ENCODE measurements around the gene SMIM35. TPM values are rescaled to one million over a fixed set of nuclear protein-coding genes. Genes with fewer than 3 reads are reported as not detected.

The SMIM35 gene
- total and polyA plus RNA-seq, 4 donors = 0.15 TPM; not detected in 3

GRCh38 chr11:118078911-118079411 is 7.8 kb downstream of the SMIM35 start:
- ATAC-seq (ENCODE audit: low FRiP score) (no peak), DNase-seq (peak in 1 of 2 donors; percentile 30)
- no peak overlapping the region for H3K27ac ChIP-seq (ENCODE audit: low read depth in 1 of 2, low read length in 2 of 2)
- H3K9me3 ChIP-seq (ENCODE audit: control insufficient read depth, low read length) = no peaks in the 10 kb centered on the region
- WGBS, 2 donors = 62 to 70% methylated on average over 5 of the region's 5 CpGs
- intact Hi-C loops (cut with DNase I) = no loop called here
- H3K4me3 ChIP-seq (ENCODE audit: low read length in 2 of 2) = no peak overlapping the region
- no peaks in the 10 kb centered on the region for H3K27me3 ChIP-seq (ENCODE audit: control insufficient read depth in 1 of 2, insufficient read depth in 2 of 2, low read length in 1 of 2)
- no peaks in the 10 kb centered on the region for H3K36me3 ChIP-seq (ENCODE audit: control insufficient read depth in 1 of 2, insufficient read depth in 2 of 2, low read length in 1 of 2)
- H3K4me1 ChIP-seq (ENCODE audit: control insufficient read depth in 1 of 2, insufficient read depth in 2 of 2, low read length in 2 of 2) = no peaks in the 10 kb centered on the region

DNA sequence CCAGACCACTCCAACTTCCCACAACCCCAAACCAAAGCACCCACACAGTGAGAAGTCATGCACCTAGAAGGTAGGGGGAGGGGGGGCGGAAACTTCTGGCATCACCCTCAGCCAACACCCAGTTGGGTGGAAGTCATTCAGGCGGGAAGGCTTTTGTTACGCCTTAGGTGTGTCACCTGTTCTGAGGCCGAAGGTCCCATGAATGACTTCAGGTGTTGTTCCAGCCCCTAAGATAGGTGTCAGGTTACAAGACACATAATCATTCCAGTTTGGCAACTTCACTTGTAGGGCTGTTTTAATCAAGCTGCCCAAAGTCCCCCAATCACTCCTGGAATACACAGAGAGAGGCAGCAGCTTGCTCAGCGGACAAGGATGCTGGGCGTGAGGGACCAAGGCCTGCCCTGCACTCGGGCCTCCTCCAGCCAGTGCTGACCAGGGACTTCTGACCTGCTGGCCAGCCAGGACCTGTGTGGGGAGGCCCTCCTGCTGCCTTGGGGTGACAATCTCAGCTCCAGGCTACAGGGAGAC is 9.9 kb downstream of the SMIM35 start, which contains the start of gene TMPRSS4:
TSS of gene TMPRSS4 (plus strand) at position 325 of the 528 bp plus-strand sequence. CDS start 225 bp downstream, outside the sequence.
- Histone ChIP-seq H3K36me3 (ENCODE audit: control insufficient read depth in 1 of 2, insufficient read depth in 2 of 2, low read length in 1 of 2) (no peaks in the 10 kb centered on the region), H3K9me3 (ENCODE audit: control insufficient read depth, low read length) (no peaks in the 10 kb centered on the region), H3K27ac (ENCODE audit: low read depth in 1 of 2, low read length in 2 of 2) (no peak within 1 kb of the TSS), H3K4me1 (ENCODE audit: control insufficient read depth in 1 of 2, insufficient read depth in 2 of 2, low read length in 2 of 2) (no peaks in the 10 kb centered on the region), H3K27me3 (ENCODE audit: control insufficient read depth in 1 of 2, insufficient read depth in 2 of 2, low read length in 1 of 2) (no peaks in the 10 kb centered on the region), H3K4me3 (ENCODE audit: low read length in 2 of 2) (no peak within 1 kb of the TSS)
- WGBS, 2 donors = 87% methylated on average over 7 of the region's 7 CpGs
- no peak for ATAC-seq (ENCODE audit: low FRiP score)
- intact Hi-C loops (cut with DNase I) = no loop called here
- DNase-seq = peak in 1 of 2 donors; percentile 40

GRCh38 chr11:118074785-118075184 is 12.0 kb downstream of the SMIM35 start:
- no peaks in the 10 kb centered on the region for H3K36me3 ChIP-seq (ENCODE audit: control insufficient read depth in 1 of 2, insufficient read depth in 2 of 2, low read length in 1 of 2)
- H3K4me1 ChIP-seq (ENCODE audit: control insufficient read depth in 1 of 2, insufficient read depth in 2 of 2, low read length in 2 of 2) = no peaks in the 10 kb centered on the region
- H3K27ac ChIP-seq (ENCODE audit: low read depth in 1 of 2, low read length in 2 of 2) = no peak overlapping the region
- no peak overlapping the region for H3K4me3 ChIP-seq (ENCODE audit: low read length in 2 of 2)
- intact Hi-C loops (cut with DNase I) = no loop called here
- ATAC-seq (ENCODE audit: low FRiP score) = no peak
- DNase-seq = peak; percentile 14 to 15
- H3K27me3 ChIP-seq (ENCODE audit: control insufficient read depth in 1 of 2, insufficient read depth in 2 of 2, low read length in 1 of 2) = no peaks in the 10 kb centered on the region
- no peaks in the 10 kb centered on the region for H3K9me3 ChIP-seq (ENCODE audit: control insufficient read depth, low read length)
- WGBS, 2 donors = 51 to 57% methylated on average over 2 of the region's 2 CpGs

GRCh38 chr11:118074091-118074685 is 12.6 kb downstream of the SMIM35 start:
- intact Hi-C loops (cut with DNase I) = no loop called here
- WGBS, 2 donors = 76 to 82% methylated on average over 11 of the region's 11 CpGs
- Histone ChIP-seq H3K4me1 (ENCODE audit: control insufficient read depth in 1 of 2, insufficient read depth in 2 of 2, low read length in 2 of 2) (no peaks in the 10 kb centered on the region), H3K36me3 (ENCODE audit: control insufficient read depth in 1 of 2, insufficient read depth in 2 of 2, low read length in 1 of 2) (no peaks in the 10 kb centered on the region), H3K4me3 (ENCODE audit: low read length in 2 of 2) (no peak overlapping the region), H3K9me3 (ENCODE audit: control insufficient read depth, low read length) (no peaks in the 10 kb centered on the region), H3K27ac (ENCODE audit: low read depth in 1 of 2, low read length in 2 of 2) (no peak overlapping the region), H3K27me3 (ENCODE audit: control insufficient read depth in 1 of 2, insufficient read depth in 2 of 2, low read length in 1 of 2) (no peaks in the 10 kb centered on the region)
- DNase-seq = peak in 1 of 2 donors; percentile 26
- ATAC-seq (ENCODE audit: low FRiP score) = no peak

- ATAC-seq (ENCODE audit: low FRiP score) = no peak
- no peak overlapping the region for H3K27ac ChIP-seq (ENCODE audit: low read depth in 1 of 2, low read length in 2 of 2)
- no peaks in the 10 kb centered on the region for H3K27me3 ChIP-seq (ENCODE audit: control insufficient read depth in 1 of 2, insufficient read depth in 2 of 2, low read length in 1 of 2)
- H3K36me3 ChIP-seq (ENCODE audit: control insufficient read depth in 1 of 2, insufficient read depth in 2 of 2, low read length in 1 of 2) = no peaks in the 10 kb centered on the region
- H3K4me3 ChIP-seq (ENCODE audit: low read length in 2 of 2) = no peak overlapping the region
- DNase-seq = peak in 1 of 2 donors; percentile 23
- WGBS, 2 donors = 65 to 66% methylated on average over 9 of the region's 9 CpGs
- H3K4me1 ChIP-seq (ENCODE audit: control insufficient read depth in 1 of 2, insufficient read depth in 2 of 2, low read length in 2 of 2) = no peaks in the 10 kb centered on the region
- intact Hi-C loops (cut with DNase I) = no loop called here
- H3K9me3 ChIP-seq (ENCODE audit: control insufficient read depth, low read length) = no peaks in the 10 kb centered on the region
Observed at GRCh38 chr11:118073554-118073953, 13.2 kb downstream of the SMIM35 start.

DNA sequence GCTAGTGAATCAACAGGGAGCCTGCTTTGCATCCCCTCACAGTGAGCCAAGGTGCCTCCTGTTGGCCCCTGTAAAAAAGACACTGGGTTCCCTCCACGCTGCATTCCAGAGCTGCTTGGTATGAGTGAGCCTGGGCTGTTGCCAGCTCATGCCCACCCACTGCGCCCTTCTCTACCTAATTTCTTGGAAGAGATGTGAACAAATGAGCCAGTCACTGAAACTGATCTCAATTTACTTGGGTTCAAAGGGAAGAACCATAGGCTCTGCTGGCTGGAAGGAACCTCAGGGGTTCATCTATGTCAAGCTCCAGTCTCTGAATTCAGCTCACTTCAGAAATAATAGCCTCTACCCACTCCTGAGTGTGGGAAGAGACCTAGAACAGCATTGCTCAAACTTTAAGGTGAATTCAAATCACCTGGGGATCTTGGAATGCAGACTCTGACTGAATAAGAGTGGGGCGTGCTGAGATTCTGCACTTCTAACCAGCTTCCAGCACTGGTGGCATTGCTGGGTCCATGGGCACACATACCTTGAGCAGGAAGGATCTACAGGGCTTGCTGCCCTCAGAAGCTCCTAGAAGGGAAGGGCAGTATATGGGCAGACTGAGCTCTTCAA is 15.2 kb downstream of the SMIM35 start:
- Histone ChIP-seq H3K27ac (ENCODE audit: low read depth in 1 of 2, low read length in 2 of 2) (no peak overlapping the region), H3K4me1 (ENCODE audit: control insufficient read depth in 1 of 2, insufficient read depth in 2 of 2, low read length in 2 of 2) (no peaks in the 10 kb centered on the region), H3K4me3 (ENCODE audit: low read length in 2 of 2) (no peak overlapping the region), H3K9me3 (ENCODE audit: control insufficient read depth, low read length) (no peaks in the 10 kb centered on the region), H3K36me3 (ENCODE audit: control insufficient read depth in 1 of 2, insufficient read depth in 2 of 2, low read length in 1 of 2) (no peaks in the 10 kb centered on the region), H3K27me3 (ENCODE audit: control insufficient read depth in 1 of 2, insufficient read depth in 2 of 2, low read length in 1 of 2) (no peaks in the 10 kb centered on the region)
- DNase-seq = no peak
- ATAC-seq (ENCODE audit: low FRiP score) = no peak
- intact Hi-C loops (cut with DNase I) = no loop called here
- WGBS, 2 donors = 61 to 70% methylated on average over 3 of the region's 3 CpGs

GRCh38 chr11:118068945-118069612 is 17.7 kb downstream of the SMIM35 start:
- no peaks in the 10 kb centered on the region for H3K27me3 ChIP-seq (ENCODE audit: control insufficient read depth in 1 of 2, insufficient read depth in 2 of 2, low read length in 1 of 2)
- no peak overlapping the region for H3K27ac ChIP-seq (ENCODE audit: low read depth in 1 of 2, low read length in 2 of 2)
- intact Hi-C loops (cut with DNase I) = no loop called here
- H3K9me3 ChIP-seq (ENCODE audit: control insufficient read depth, low read length) = no peaks in the 10 kb centered on the region
- 88 to 90% methylated on average over 10 of the region's 10 CpGs for WGBS, 2 donors
- H3K36me3 ChIP-seq (ENCODE audit: control insufficient read depth in 1 of 2, insufficient read depth in 2 of 2, low read length in 1 of 2) = no peaks in the 10 kb centered on the region
- DNase-seq (peak in 1 of 2 donors; percentile 25), ATAC-seq (ENCODE audit: low FRiP score) (no peak)
- no peak overlapping the region for H3K4me3 ChIP-seq (ENCODE audit: low read length in 2 of 2)
- H3K4me1 ChIP-seq (ENCODE audit: control insufficient read depth in 1 of 2, insufficient read depth in 2 of 2, low read length in 2 of 2) = no peaks in the 10 kb centered on the region

DNA sequence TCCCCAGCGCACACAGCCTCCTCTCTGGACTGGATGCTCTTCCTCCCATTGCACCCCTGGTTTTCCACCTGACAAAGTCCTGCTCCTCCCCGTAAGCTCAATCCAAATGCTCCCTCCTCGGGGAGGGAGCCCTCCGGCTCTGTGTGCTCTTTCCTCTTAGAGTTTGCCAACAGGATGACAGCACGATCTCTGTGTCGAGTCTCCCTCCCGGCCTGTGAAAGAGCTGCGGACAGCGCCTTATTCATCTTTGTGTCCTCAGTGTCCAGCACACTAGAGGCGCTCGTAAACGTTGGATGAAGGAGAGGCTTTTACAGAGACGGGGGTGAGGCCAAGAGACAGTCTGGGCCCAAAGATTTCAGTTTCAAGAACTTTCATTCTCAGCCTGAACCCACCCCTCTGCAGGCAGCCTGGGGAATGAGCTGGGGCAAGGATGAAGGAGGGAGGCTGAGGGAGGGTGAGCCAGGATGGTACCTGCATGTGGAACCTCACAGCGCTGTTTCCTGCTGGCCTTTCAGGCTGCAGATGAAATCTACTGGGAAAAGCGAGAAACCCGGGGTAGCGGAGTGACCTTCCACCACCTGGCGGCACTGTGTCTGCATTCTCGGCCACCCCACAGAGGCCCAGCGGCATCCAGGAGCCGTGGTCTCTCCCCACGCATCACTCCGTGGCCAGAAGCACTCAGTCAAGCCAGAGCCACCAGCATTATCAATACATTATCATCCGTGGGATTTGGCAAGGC is 18.4 kb downstream of the SMIM35 start:
- WGBS, 2 donors = 56 to 62% methylated on average over 24 of the region's 24 CpGs
- no peak overlapping the region for H3K27ac ChIP-seq (ENCODE audit: low read depth in 1 of 2, low read length in 2 of 2)
- DNase-seq (peak; percentile 30 to 57), ATAC-seq (ENCODE audit: low FRiP score) (no peak)
- no peaks in the 10 kb centered on the region for H3K9me3 ChIP-seq (ENCODE audit: control insufficient read depth, low read length)
- no peaks in the 10 kb centered on the region for H3K36me3 ChIP-seq (ENCODE audit: control insufficient read depth in 1 of 2, insufficient read depth in 2 of 2, low read length in 1 of 2)
- intact Hi-C loops (cut with DNase I) = no loop called here
- H3K4me1 ChIP-seq (ENCODE audit: control insufficient read depth in 1 of 2, insufficient read depth in 2 of 2, low read length in 2 of 2) = no peaks in the 10 kb centered on the region
- H3K27me3 ChIP-seq (ENCODE audit: control insufficient read depth in 1 of 2, insufficient read depth in 2 of 2, low read length in 1 of 2) = no peaks in the 10 kb centered on the region
- no peak overlapping the region for H3K4me3 ChIP-seq (ENCODE audit: low read length in 2 of 2)

Measured in aorta (tissue), 5 donors.